Tibial nerve (tissue), 3 donors: ENCODE measurements around the gene PTPRD.

ENCODE experiments used
- POLR2A ChIP-seq, 2 donors: fragments of 450-650 bp; IDR thresholded peaks; one replicate each; pipeline ENCODE4 v1.6.1; 2017; ENCODE audit warnings: antibody characterized with exemption in 2 of 2, mild to moderate bottlenecking in 2 of 2, moderate library complexity in 2 of 2
- TF ChIP-seq, protein P1 (sequence below), 5 experiments: fragments of 200-600 bp in 3 of 5; fragments of 450-650 bp in 2 of 5; sonication (generic) in 3 of 5; IDR thresholded peaks; one replicate each; pipeline ENCODE4 v1.5.1; 2016 to 2019; ENCODE audit warnings: antibody characterized with exemption in 5 of 5, mild to moderate bottlenecking in 3 of 5, moderate library complexity in 2 of 5

- TF ChIP-seq, protein P1, sequence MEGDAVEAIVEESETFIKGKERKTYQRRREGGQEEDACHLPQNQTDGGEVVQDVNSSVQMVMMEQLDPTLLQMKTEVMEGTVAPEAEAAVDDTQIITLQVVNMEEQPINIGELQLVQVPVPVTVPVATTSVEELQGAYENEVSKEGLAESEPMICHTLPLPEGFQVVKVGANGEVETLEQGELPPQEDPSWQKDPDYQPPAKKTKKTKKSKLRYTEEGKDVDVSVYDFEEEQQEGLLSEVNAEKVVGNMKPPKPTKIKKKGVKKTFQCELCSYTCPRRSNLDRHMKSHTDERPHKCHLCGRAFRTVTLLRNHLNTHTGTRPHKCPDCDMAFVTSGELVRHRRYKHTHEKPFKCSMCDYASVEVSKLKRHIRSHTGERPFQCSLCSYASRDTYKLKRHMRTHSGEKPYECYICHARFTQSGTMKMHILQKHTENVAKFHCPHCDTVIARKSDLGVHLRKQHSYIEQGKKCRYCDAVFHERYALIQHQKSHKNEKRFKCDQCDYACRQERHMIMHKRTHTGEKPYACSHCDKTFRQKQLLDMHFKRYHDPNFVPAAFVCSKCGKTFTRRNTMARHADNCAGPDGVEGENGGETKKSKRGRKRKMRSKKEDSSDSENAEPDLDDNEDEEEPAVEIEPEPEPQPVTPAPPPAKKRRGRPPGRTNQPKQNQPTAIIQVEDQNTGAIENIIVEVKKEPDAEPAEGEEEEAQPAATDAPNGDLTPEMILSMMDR (IDR thresholded peaks at IDR 0.05), result no peak
- TF ChIP-seq POLR2A (IDR thresholded peaks at IDR 0.05), result no peak
Measured at GRCh38 chr9:10226996-10227395, 385.8 kb downstream of the PTPRD start.
